Stimulated activated CD4-positive, alpha-beta T cell treated with anti-CD3 and anti-CD28 coated beads, Interleukin-4, amount 100 ng/mL, for 24 hours (primary cell): ENCODE measurements around the gene NCAN.
A peak's percentile ranks its signal among the peaks of the same experiment; 100 is the strongest.
"Not testable (repeated sequence)": the region's sequence is repeated elsewhere in the genome, so short reads cannot be mapped to it uniquely, and the experiment has no call there.

ENCODE experiments used
- DNase-seq: peaks from one replicate; pipeline ENCODE4 v3.0.0-alpha.2; 2020

NCAN gene

DNA sequence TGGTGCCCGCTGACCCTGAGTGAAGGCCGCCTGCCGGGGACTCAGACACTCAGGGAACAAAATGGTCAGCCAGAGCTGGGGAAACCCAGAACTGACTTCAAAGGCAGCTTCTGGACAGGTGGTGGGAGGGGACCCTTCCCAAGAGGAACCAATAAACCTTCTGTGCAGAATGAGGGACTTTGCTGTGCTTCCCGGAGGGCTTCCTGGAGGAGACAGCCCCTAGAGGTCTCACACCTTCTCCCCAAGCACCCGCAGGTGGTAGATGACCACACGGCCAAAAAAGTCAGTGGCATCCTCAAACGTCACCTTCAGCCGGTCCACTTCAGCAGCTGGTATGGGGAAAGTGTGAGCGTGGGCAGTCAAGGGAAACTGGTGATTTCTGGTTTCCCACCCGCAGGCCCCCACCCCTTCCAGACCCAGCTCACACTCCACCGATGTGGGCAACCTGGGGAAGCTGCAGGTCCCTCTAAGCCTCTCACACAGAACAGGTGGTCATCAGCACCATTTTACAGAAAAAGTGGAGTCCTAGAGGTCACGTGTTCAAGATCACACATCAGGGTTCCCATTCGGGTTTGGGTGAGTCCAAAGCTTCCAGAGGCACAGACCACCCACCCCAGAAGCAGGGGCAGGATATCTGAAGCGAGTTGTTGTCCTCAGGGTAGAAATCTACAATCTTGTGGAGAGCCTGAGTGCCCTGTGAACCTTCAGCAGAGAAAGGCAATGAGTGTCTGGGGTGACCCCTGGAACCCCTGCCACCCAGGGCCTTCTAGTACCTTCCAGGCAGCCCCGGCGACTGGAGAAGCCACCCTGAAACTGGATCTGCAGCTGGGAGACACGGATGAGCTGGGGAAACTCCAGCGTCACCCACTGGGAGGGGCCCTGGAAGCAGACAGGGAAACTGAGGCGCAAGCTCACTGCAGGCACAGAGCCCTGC lies 9.8 kb upstream of the NCAN start:
- DNase-seq = no peak

DNA sequence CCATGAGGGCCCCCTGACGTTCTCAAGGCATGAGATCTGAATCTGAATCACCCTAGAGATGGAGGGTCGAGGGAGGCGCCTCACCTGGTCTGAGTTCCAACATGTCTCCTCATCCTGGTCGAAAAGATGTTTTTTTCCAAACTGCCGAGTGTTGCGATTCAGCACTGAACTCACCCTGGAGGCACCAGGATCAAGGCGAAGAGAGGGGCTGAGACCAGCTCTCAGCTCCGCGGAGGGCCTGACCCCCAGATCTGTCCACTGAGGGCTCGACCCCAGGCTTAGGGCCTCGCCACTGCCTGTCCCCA lies 9.1 kb upstream of the NCAN start:
- no peak for DNase-seq

DNA sequence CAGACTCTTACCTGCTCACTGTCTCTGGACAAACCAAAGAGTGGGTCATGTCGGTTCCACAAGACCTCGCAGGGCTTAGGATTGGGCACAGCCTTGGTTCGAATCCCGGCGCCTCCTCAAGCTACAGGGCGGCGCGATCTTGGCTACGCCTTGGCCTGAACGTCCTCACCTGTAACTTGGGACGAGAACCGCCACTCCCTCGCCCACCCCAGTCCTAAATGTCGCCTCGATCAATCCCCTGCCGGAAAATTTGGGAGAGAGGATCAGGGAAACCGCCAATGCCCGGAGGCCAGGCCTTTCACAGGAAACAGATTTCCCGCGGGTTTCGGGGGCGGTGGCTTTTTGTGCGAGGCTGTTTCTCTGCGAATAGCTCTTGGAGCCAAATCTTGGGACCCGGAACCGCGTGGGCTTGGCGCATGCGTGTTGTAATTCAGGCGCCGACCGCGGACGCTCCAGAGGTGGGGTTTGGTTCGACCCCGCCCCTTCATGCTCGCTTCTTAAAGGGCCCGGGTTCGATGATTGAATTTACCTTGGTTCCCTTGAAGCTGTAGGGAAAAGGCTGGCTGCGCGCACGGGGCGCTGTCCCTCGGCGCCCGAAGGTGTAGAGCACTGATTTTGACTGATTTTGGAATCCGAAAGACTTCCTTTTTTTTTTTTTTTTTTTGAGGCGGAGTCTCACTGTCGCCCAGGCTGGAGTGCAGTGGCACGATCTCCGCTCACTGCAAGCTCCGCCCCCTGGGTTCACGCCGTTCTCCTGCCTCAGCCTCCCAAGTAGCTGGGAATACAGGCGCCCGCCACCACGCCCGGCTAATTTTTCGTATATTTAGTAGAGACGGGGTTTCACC lies 8.5 kb upstream of the NCAN start, which contains the start of gene NR2C2AP:
Gene NR2C2AP (minus strand): TSS at position 403 of the 845 bp plus-strand sequence. CDS start 354 bp downstream, at position 49.
- DNase-seq = peak; percentile 95

DNA sequence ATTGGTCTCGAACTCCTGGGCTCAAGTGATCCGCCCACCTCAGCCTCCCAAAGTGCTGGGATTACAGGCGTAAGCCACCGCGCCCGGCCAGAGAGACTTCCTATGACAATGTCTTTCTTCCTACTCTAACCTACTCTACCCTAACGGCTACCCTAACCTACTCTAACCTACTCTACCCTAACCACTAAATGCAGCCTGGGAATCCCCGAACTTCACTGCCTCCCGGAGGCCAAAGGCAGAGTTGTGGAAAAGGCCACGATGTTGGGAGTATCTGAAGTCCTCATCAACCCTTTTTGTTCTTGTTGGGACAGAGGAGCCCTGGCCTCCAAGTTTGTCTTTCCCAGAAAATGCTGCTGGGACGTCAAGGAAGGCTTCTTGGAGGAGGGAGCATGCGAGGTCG lies 7.6 kb upstream of the NCAN start:
- DNase-seq = no peak

DNA sequence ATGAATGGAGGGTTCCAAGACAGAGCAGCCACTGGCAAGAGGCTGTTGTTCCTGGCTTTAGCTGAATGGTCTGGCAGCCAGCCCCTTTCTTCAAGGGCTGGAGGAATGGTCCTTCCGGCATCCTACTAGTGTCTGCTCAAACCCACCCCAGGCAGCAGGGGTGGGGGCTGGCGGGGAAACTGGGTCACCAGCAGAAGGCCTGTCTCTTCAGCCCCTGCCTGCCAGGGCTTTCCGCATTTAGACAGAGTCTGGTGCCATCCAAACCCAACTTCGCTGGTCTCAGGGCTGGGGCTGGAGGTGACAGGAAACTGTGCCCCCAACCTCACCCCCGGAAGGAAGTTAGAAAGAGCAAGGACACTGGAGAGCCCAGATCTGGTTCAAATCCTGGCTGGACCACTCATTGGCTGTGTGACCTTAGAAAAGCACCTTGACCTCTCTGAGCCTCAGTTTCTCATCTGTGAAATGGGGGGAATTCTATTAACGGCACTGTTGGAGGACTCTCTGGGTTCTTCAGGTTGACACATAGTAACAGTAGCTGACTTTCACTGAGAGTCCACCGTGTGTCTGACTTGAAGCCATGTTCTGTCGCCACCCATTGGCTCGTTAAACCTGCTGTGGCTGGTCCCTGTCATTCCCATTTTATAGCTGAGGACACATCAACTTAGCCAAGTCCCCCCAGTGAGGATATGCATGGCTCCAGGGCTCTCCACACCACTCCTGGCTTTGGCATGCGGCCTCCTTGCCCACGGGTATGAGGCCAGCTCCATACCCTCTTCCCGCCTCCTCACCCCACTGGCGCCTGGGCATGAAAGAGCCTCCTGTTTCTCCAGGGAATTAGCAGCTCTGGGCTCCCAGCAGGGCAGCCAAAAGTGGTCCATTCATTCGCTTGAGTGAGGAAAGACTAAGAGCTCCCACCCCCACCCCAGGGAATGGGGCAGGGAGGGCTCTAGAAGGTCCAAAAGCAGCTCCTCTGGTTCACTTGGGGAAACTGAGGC lies 6.0 kb upstream of the NCAN start:
- DNase-seq = no peak

DNA sequence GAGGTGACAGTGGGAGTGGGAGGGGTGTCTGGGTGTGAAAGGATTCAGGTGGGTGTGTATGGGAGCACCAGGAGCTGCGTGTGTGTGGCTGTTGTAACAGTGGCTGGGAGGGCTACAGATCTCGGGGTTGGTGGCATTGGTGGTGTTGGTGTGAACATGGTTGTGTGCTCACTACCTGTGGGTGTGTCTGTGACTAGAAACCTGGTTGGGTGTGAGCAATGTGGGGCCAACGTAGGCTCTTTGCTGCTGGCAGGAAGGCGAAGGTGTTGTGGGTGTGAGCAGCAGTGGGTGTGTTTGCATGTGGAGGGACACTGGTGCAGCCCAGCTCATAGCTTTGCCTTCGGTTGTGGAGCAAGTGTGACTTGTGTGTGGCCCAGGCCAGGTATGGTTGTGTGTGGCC lies 4.8 kb upstream of the NCAN start:
- DNase-seq = no peak

DNA sequence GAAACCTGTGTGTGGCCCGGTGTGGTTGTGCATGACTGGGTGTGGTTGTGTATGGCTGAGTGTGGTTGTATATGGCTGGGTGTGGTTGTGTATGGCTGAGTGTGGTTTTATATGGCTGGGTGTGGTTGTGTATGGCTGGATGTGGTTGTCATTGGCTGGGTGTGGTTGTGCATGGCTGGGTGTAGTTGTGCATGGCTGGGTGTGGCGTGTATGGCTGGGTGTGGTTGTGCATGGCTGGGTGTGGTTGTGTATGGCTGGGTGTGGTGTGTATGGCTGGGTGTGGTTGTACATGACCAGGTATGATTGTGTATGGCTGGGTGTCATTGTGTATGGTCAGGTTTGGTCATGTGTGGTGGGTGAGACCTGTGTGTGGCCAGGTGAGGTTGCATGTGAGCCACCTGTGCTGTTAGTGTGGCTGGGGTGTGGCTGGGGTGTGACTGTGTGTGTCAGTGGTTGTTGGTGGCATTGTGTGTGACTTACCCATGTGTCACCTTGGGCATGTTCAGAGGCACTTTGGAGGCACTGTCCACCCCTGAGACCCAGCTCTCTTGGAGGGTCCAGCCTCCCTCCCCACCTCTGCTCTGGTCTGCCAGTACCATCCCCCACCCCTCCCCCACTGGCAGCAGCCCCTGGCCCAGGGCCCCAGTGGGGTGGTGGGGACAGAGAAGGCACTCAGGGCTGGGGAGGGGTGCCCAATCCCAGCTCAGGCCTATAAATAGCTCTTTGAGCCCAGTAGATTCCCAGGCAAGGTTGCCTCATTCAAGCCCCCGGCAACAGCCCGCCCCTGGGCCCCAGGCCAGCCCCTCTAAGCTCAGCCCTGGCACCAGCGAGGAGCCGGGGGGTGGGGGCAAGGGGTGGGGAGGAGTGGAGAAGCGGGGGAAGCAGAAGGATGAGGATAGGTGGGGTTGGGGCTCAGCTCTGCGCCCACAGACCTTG lies 3.9 kb upstream of the NCAN start:
- no peak for DNase-seq

DNA sequence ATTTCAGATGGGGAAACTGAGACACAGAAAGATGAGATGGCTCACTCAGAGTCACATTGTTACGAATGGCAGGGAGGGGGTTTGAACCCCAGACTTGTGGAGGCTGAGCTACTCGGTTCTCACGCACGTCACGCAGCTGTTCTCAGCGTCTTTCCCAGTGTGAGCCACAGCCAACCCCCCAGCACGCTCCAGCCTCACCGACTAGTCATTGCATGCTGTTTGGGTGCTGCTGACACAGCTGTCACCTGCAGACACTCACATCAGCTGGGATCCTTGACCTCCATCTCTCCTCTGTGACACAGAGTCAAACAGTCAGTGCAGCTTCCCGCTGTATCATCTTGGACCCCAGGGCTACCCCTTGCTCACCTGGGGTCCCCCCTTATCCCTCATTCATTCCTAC lies 2.4 kb upstream of the NCAN start:
- no peak for DNase-seq

DNA sequence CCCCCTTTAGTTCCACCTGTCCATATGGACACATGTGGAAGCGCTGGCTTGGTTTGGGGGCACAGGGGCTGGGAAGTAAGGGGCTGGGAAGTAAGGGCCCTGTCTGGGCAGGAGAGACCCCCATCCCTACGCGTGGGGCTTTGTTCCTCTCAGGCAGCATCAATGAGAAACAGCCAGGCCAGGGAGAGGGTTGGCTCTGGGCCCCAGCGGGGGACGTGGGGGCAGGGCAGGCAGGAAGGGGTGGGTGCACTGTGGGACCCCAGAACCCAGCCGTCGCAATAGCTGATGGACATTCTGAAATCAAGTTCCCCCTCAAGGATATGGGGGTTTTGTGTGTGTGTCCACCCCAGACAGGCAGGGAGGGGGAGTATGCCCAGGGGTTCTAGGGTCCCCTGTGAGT lies 1.2 kb downstream of the NCAN start:
- no peak for DNase-seq

DNA sequence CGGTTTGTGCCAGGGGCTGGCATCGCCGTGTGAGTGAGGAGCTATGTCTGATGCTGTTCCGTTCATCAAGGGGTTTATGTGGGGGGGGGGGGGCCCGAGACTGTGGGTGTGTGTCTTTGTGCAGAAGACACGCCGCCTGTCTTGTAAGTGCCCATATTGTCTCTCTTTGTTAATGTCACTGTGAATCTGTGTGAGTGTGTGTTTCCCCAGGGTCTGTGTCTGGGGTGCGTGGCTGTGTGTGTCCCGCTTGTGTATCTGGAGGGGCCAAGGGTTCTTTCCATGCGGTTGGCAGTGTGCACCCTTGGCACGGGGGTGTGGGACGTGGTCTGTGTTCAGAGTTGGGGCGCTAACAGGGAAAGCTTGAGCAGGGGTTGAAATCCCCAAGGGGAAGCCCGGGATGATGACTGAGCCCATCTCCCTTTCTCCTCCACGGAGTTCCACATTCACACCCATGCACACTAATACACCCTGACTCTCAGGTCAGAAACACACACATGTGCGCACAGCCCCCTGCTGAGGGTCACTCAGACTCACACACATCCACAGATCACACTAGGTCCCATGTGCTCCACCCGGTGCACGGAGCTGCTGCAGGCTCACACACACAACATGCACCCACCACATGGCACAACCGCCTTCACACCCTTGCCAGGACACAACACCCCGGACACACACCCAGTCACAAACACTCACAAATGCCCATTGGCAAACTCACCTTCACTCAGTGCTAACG lies 1.8 kb downstream of the NCAN start:
- DNase-seq = no peak

DNA sequence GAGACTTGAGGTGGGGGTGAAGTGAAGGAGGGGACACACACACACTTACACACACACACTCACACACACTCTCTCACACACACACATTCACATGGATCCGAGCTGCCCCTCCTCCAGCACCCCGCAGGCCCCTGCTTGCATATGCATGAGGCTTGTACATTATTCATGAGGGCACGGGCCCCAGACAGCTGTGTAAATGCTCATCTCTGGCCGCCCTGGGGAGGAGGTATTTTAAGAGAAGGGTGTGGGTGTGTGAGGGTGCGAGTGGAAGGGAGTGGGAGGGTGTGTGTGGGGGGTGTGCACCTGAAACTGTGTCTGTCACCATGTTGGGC lies 2.4 kb downstream of the NCAN start:
- DNase-seq = no peak

DNA sequence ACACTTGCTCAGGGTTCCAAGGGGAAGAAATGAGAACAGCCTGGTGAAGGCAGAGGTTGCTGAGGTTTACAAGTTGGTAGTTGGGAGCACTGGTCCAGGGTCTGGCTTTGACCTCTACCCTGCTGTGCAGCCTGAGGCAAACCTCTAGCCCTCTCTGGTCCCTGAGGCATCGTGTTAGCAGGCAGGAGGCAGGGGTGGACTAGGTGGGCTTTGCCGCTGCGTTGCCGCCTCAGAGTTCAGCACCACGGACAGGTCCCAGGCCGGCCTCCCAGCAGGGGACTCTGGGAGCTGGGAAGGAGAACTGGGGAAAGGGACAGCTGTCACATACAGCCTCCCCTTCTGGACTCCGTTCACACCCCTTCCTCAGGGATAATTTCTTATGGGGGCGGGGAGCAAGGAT lies 3.1 kb downstream of the NCAN start:
- peak; percentile 24 for DNase-seq

DNA sequence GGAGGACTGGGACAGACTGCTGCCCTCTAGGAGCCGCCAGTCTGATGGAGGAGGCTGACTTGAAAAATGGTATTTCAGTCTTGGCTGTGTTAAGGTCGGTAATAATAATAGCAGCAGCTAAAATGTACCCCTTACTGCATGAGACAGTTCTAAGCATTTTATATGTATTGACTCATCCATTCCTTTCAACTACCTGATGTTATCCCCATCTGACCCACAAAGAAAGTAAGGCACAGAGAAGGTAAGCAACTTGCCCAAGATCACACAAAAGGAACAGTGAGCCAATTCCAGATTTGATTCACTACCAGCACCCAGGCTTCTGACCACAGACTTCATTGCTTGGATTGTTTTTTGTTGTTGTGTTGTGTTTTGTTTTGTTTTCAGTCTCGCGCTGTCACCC lies 4.0 kb downstream of the NCAN start:
- DNase-seq = no peak

DNA sequence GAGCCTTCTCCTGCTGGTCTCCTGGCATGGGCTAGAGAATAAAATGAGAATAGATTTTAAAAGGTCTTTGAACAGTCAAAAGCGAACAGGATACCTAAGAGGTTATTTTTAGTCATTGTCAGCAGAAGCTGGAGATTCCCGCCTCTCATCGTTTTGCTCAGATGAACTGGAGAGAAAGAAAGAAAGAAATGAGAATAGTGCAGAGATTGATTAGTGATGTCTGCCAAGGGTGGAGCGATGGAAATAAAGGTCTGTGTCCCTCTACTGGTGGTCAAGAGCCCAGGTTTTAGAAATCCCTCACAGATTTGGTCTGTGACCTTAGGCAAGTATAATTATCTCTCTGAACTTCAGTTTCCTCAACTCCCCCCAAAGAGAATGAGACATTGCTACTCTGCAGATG lies 5.3 kb downstream of the NCAN start:
- DNase-seq = no peak

DNA sequence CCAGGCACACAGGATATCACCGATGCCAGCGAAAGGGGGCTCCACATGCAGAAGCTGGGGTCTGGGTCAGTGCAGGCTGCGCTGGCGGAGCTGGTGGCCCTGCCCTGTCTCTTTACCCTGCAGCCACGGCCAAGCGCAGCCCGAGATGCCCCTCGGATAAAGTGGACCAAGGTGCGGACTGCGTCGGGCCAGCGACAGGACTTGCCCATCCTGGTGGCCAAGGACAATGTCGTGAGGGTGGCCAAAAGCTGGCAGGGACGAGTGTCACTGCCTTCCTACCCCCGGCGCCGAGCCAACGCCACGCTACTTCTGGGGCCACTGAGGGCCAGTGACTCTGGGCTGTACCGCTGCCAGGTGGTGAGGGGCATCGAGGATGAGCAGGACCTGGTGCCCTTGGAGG lies 7.2 kb downstream of the NCAN start:
- no peak for DNase-seq

DNA sequence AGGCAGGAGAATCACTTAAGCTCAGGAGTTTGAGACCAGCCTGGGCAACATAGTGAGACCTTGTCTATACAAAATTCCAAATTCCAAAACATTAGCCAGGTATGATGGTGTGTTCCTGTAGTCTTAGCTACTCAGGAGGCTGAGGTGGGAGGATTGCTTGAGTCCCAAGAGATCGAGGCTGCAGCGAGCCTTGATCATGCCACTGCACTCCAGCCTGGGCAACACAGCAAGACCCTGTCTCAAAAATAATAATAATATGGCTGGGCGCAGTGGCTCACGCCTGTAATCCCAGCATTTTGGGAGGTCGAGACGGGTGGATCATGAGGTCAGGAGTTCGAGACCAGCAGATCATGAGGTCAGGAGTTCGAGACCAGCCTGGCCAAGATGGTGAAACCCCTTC lies 9.2 kb downstream of the NCAN start:
- not testable (repeated sequence) for DNase-seq

DNA sequence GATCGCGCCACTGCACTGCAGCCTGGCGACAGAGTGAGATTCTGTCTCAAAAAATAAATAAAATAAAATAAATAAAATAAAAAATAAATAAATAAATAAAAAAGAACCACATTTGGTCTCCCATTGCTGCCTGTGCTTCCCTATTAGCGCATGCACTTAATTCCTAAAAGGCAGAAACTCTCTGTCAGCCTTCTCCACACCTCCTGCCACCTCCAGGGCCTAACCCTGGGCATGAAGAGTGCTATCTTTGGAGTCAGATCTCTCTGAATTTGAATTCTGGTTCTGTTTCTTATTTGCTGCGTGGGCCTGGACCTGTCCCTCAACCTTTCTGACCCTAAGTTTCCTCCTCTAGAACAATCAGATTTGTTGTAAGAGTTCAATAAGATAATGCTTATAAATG lies 11.3 kb downstream of the NCAN start:
- no peak for DNase-seq

DNA sequence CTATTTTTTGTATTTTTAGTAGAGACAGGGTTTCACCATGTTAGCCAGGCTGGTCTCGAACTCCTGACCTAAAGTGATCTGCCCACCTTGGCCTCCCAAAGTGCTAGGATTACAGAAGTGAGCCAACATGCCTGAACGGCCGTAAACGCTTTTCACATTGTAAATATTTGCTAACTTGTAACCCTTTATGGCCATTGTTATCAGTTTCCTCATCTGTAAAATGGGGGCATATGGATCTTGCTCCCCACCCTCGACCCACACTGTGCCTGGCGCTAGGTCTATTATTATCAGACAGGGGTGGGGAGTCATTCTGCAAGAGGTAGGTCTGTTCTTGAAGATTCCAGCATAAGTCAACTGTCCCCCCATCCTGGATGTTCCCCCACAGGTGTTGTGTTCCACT lies 11.9 kb downstream of the NCAN start:
- no peak for DNase-seq

DNA sequence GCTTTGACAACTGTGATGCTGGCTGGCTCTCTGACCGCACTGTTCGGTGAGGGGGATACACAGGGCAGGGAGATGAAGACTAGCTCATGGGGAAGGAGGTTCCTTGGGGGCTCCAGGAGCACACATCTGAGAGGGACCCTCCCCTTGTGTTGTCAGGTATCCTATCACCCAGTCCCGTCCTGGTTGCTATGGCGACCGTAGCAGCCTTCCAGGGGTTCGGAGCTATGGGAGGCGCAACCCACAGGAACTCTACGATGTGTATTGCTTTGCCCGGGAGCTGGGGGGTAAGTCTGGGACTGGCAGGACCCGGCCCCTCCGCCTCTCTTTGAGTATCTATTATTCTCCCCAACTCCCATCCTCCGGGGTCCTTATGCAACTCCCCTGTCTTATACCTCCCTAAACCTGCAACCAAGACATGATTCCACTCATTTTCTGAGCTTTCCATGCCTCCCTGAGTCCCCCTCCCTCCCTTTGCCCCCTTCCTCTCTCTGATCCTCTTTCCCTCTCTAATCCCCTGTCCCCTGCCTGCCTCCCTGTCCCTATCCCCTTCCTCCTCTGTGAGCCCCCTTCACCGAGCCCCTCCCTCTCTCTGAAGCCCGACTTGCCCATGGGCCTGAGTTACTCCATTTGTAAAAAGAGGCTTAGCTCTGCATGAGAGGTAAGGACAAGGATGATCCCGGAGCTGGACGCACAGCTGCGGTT lies 12.5 kb downstream of the NCAN start:
- no peak for DNase-seq

DNA sequence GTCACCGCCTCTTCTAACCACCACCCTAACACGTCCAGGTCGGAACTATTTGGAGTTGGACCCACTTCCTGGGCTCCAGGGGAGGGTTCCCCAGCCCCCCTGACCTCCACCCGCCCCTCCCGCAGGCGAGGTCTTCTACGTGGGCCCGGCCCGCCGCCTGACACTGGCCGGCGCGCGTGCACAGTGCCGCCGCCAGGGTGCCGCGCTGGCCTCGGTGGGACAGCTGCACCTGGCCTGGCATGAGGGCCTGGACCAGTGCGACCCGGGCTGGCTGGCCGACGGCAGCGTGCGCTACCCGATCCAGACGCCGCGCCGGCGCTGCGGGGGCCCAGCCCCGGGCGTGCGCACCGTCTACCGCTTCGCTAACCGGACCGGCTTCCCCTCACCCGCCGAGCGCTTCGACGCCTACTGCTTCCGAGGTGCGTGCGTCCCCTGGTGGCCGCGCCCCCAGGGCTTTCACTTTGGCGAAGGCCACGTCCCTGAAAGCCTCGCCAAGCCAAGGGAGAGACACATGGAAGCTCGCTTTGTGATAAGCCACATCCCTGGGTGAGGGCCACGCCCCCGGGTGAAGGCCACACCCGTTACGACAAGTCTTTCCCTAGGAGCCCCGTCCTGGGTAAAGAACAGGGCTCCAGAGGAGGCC lies 13.2 kb downstream of the NCAN start:
- peak; percentile 71 for DNase-seq
